Measurements from ENCODE around the gene LRRIQ3.
"Not testable (repeated sequence)": the region's sequence is repeated elsewhere in the genome, so short reads cannot be mapped to it uniquely, and the experiment has no call there.

DNA sequence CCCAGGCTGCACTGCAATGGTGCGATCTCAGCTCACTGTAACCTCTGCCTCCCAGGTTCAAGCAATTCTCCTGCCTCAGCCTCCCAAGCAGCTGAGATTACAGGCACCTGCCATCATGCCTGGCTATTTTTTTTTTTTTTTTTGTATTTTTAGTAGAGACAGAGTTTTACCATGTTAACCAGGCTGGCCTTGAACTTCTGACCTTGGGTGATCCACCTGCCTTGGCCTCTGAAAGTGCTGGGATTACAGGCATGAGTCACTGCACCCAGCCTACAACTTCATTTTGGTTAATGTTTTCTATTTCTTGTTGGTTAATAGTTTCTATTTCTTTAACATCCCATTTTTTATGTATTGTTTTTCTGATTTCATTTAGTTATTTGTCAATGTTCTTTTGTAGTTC is 23.6 kb downstream of the LRRIQ3 start:
- TF ChIP-seq, protein P1, sequence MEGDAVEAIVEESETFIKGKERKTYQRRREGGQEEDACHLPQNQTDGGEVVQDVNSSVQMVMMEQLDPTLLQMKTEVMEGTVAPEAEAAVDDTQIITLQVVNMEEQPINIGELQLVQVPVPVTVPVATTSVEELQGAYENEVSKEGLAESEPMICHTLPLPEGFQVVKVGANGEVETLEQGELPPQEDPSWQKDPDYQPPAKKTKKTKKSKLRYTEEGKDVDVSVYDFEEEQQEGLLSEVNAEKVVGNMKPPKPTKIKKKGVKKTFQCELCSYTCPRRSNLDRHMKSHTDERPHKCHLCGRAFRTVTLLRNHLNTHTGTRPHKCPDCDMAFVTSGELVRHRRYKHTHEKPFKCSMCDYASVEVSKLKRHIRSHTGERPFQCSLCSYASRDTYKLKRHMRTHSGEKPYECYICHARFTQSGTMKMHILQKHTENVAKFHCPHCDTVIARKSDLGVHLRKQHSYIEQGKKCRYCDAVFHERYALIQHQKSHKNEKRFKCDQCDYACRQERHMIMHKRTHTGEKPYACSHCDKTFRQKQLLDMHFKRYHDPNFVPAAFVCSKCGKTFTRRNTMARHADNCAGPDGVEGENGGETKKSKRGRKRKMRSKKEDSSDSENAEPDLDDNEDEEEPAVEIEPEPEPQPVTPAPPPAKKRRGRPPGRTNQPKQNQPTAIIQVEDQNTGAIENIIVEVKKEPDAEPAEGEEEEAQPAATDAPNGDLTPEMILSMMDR (IDR thresholded peaks at IDR 0.05) = not testable (repeated sequence)
- TF ChIP-seq POLR2A (IDR thresholded peaks at IDR 0.05) = not testable (repeated sequence)
